CD4-positive, alpha-beta T cell treated with Interleukin-17A for 4 hours (primary cell): ENCODE measurements around the gene DRC1.

ENCODE experiments used
- DNase-seq: peaks from one replicate; pipeline ENCODE4 v3.0.0-alpha.2; 2020; ENCODE audit warnings: mixed read lengths

The DRC1 gene

GRCh38 chr2:26495705-26496297 is 94.1 kb downstream of the DRC1 start:
- DNase-seq: no peak

GRCh38 chr2:26500406-26500805 is 98.7 kb downstream of the DRC1 start:
- no peak for DNase-seq

GRCh38 chr2:26503231-26503880 is 101.6 kb downstream of the DRC1 start:
- DNase-seq: peak; percentile 86

GRCh38 chr2:26504002-26504401 is 102.3 kb downstream of the DRC1 start:
- DNase-seq: no peak

- no peak for DNase-seq
Measured at GRCh38 chr2:26506279-26506678, 104.6 kb downstream of the DRC1 start.
